Renal cortical epithelial cell (primary cell): ENCODE measurements around the gene LHX3. TPM values are rescaled to one million over a fixed set of nuclear protein-coding genes. Genes with fewer than 3 reads are reported as not detected.

Experiments used
- DNase-seq: peaks from one replicate; pipeline ENCODE4 v3.0.0-alpha.2; 2011; ENCODE audit warnings: low read depth
- total RNA-seq: library from RNA; depleted of rRNA; stranded (reverse); fragments of >200 nt; gene quantifications from 2 replicates; pipeline ENCODE4 v1.2.3, GENCODE V29; 2014

LHX3 gene
- total RNA-seq, 1 donor from 2014 or later, result not detected

DNA sequence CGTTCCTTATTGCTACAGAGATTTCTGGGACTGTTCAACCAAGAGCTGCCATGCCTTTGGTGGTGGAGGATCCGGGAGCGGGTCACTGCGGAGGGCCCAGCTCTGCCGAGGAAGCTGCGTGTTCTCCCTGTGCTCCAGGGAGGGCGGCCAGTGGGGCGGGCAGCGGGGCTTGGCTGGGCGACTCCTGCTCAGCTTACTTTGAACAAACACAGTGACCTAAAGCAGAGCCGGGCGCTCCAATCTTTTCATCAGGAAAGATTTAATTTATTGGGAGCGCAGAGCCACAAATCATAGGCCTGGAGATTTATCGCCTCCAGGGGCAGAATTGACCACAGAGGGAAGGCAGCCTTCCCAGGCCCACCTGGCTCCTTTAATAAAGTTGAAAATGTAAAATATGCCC, 27.7 kb downstream of the LHX3 start:
- no peak for DNase-seq

DNA sequence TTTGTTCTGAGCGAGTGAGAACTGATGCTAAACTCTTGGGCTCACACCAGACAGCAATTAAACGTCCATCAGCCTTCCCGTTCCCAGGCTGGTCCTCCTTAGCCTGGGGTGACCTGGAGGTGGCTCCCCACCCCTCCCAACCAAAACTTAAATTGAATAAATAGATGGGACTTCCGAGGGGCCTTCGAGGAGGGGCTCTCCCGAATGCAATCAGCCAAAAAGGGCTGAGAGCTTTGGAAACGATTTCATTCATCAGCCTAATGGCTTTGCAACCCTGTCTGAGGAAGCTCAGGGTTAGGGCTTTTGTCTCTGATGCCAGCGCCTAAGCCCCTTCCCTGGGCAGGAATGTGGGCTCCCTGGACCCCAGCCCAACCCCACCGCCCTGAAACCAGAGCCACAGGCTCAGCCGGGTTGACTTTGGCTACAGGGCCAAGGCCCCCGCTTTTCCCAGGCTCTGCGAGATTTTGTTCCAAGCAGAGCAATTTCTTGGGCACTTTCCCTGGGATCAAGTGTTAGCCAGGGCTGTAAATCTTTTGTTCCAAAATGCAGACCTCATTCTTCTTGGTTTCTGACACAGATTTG, 29.2 kb downstream of the LHX3 start:
- no peak for DNase-seq

DNA sequence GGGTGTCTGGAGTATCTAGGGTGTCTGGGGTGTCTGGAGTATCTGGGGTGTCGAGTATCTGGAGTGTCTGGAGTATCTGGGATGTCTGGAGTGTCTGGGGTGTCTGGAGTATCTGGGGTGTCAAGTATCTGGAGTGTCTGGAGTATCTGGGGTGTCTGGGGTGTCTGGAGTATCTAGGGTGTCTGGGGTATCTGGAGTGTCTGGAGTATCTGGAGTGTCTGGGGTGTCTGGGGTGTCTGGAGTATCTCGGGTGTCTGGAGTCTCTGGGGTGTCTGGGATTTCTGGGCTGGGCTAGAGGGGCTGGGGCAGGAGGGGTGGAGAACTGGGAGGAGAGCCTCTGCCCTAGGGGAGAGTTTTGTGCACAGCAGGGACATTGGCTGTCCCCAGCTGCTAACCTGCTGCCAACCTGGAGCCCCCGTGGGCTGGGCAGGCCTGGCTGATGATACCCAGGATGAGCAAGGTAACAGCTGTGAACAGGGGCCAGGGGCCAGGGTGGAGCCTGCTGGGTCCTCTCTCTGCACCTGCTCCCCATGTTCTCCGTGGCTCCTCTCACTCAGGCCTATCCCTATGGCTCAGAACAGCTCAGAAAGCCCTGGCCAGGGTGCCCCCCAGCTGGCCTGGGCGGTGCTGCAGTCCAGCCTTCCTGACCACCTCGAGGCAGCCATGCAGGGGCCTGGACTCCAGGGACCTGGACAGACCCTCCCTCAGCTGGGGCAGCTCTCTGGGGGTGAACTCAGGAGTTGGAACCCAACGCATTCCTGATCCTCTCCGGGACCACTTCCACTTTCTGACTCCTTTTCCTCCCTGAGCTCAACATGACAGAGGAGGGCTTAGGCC, 29.9 kb downstream of the LHX3 start:
- DNase-seq, result no peak

DNA sequence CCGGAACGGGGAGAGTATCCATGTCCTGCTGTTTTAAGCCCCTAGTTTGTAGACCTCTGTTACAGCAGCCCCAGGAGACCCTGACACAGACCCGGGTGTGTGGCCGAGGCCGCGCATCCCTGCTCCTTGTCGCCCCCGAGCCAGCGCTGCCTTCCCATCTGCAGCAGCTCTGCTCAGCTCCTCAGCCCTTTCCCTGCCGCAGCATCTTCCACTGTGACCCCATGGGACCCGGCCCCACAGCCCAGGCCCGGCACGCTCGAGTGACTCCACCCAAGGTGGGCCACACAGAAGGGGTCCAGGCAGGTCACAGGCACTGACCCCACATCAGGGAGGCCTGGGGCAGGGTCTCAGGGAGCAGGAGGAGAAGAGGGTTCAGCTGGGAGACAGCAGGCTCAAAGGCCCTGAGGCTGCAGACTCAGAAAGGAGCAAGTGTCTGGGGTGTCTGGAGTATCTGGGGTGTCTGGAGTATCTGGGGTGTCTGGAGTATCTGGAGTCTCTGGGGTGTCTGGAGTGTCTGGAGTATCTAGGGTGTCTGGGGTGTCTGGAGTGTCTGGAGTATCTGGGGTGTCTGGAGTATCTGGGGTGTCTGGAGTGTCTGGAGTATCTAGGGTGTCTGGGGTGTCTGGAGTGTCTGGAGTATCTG, 31.2 kb downstream of the LHX3 start:
- no peak for DNase-seq

DNA sequence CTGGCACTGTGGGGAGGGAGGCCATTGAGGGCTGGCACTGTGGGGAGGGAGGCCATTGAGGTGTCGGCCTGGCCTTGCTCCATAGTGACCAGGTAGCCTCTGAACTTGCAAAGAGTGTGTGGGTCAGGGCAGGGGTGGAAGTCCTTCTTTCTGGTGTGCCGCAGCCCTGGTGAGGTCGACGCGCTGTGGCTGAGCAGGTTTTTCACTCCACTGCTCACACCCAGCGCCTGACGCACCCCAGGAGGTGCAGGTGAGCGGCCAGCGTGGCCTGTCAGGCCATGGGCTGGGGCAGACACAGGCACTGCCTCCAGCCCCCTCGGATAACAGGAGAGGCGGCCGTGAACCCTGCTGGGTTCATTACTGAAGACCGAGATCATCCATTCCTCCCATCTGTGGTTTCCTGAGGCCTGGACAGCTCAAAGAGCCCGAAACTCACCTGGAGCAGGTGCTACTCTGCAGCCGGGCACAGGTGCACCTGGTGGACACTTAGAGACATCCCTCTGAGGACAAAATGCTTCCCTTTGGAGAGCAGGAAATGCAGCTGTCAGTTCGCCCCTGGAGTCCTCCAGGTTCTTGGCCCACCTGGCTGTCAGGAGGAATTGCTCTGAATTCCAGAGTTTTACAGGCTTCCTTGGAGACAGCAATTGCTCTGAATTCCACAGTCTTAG, 32.4 kb downstream of the LHX3 start:
- no peak for DNase-seq

DNA sequence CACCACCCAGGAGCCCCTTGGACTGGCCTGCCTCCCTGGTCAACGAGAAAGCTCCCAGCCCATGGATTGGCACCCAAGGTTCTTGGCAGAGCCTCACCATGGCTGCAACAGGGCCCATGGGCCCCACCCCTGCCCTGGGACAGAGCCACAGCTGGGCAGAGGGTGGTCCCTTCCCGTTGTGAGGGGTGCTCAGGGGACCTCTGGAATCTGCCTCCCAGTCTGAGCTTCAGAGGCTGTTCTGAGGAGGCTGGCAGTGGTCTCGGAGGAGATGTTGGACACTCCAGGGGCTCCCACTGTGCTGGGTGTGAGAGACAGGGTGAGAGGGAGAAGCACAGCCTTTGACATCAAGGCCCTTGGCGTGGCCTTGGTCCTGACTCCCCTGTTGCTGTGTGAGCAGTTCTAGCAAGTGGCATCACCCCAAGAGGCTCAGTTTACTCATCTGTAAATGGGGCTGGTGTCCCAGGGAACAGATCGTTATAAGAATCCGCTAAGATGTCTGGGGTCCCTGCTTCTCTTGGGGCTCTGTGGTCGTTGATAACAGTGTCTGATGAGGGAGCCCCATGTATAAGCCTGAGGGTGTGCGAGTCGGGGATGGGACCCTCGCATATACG, 33.0 kb downstream of the LHX3 start:
- no peak for DNase-seq

DNA sequence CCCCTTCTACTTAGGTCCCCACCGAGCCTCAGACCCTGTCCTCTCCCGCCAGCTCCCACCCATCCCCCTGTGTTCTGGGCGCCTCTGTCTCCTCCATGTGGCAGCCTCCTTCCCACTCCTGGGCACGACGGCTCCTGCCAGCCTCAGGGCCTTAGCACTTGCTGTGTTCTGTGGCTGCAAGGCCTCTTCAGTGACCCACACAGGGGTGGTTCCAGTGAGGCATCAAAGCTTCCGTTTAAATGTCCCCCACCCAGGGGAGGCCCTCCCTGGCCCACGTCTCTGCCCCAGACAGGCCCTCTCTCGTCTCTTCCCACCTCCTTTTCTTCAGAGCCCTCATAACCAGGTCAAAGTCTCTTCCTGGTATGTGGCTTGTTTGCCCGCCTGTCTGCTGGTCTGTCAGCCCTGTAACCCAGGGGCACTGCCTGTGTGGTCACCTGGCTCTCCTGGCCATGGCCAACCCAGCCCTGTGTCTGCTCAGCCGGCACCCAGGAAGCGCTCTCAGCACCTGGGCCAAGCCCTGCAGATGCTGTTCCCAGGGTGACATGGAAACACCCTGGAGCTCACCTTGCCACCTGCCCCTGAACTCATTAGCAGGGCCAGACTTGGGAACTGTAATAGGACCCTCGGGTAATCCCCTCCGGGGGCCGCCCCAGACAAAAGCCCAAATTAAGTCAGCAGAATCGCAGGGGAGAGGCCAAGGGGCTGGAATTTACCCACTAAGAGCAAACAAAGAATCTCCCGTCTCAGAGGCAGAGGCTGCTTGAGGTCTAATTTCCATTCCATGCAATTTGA, 33.7 kb downstream of the LHX3 start:
- DNase-seq, result no peak

DNA sequence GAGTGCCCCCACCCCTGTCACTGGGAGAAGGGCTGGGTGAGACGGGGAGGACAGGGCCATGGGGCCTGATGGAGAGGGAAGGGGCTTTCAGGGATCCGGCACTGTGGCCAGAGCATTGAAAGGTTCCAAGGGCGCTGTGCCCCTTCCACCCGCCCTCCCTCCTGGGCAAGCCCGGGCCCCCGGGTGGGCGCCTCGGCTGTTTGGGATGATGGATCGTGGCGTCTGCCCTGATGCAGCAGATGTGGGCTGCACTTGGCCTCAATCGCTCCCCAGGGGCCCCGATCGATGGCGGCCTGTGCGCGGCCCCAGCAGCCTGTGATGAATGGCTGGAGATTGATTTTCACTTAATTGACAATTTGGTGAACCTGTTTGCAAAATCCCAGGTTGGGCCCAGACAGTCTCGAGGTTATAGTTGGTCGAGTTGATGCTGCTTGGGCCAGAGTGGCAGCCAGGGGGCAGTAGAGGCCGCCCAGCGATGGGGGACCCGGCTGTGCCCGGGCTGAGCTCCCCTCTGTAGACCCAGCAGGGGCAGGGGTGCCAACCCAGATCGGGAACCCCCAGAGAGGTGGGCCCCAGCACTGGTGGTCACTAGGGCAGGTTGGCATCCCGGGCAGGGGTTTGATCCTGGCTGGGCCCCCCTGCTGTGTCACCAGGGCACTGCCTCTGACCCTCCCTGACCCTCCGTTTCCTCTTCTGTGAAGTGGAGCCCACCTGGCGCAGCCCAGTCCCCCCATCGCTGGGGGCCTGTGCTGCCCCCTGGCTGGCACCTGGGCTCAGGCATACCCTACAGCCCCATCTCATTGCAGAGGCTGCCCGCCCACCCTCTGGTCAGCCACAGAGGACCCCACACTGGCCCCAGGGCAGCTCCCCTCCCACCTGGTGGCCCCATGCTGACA, 34.7 kb downstream of the LHX3 start:
- DNase-seq, result no peak

DNA sequence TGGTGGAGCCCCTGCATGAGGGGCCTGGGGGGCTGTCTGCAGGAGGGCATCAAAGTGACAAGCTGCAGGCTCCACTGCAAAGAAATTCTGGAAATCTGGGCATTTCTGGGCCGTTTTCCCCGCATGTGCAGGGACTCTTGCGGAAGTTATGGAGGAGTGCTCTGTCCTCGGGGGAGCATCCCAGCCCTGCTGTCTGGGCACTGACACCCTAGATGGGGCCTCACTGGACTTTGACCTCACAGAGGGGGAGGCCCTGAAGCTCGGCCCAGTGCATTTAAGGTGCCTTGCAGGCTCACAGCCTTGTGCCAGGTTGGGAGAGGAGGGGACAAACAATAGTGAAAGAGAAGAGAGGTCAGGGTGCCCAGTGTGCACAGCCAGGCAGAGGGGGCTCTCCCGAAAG, 35.4 kb downstream of the LHX3 start:
- no peak for DNase-seq

DNA sequence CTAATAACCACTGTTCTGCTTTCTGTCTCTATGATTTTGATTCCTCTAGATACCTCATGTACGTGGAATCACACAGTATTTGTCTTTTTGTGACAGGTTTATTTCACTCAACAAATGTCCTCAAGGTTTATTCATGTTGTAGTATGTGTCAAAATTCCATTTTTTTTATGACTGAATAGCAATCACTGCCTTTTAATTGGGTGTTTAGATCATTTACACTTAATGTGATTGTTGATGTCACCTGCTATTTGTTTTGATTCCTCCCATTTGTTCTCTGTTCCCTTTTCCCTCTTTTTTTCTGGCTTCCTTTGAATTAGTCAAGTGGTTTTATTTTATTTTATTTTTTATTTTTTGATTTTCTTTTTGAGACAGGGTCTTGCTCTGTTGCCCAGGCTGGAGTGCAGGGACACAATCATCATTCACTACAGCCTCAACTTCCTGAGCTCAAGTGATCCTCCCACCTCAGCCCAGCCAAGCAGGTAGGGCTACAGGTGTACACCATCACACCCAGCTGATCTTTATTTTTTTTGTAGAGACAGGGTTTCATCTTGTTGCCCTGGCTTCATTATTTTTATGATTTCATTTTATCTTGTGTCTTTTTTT, 41.6 kb downstream of the LHX3 start:
- DNase-seq, result no peak

DNA sequence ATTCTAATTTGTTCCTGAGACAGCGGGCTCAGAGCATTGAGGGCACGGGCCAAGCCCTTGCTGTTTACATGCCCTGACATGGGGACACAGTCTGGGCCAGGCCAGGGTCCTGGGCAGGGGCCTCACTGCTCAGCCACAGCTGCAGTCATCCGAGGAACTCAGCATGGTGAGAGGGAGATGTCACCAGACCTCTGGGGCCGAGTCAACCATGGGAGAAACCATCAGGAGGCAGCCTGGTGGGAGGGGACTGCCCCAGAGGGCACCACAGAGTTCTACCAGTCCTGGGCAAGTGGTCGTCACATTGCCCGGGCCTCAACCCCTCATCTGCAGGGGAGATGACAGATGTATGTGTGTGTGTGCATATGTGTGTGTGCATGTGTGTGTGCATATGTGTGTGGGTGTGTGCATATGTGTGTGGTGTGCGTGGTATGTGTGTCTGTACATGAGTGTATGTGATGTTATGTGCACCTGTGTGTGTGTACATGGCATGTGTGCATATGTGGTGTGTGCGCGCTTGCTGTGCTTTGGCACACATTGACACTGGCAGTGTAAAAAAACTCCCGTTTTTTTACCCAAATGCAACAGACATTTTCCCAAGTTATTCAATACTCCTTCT, 43.8 kb downstream of the LHX3 start:
- no peak for DNase-seq

DNA sequence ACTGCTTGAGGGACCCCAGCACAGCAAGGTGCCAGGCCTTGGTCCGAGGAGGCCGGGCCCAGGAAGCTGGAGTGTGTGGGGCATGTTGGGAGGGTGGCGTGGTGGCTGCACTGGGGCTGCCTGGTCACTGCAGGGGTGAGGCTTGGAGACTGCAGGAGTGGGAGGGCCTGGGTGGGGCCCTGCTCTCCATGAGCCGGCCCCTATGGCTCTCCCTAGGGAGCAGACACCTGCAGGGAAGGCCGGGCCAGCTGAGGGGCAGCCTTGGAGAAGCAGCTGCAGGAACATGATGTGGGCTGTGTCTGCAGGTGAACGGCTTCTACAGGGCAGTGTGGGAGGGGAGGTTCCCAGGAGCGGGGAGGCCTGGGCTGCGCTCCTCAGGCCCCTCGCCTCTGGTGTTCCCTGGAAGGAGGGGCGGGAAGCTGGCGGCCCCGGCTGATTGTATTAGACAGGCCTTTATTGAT, 44.5 kb downstream of the LHX3 start:
- no peak for DNase-seq

DNA sequence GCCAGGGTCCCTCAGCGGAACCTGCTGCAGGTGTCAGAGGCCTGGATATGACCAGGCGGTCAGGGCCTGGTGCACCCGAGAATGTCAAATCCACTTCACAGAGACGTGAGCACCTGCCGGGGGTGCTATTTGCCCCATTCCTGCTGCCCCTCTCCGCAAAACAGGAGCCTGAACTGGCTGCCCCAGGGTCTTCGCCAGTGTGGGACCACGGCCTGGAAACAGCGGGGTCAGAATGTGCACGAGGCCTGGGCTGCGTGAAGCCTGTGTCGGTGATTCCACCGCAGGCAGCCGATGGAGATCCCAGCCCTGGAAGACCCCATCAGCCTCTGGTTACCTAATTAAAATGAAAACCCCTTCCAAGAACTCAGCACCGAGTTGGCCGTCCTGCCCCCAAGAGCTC, 45.1 kb downstream of the LHX3 start:
- DNase-seq, result no peak

DNA sequence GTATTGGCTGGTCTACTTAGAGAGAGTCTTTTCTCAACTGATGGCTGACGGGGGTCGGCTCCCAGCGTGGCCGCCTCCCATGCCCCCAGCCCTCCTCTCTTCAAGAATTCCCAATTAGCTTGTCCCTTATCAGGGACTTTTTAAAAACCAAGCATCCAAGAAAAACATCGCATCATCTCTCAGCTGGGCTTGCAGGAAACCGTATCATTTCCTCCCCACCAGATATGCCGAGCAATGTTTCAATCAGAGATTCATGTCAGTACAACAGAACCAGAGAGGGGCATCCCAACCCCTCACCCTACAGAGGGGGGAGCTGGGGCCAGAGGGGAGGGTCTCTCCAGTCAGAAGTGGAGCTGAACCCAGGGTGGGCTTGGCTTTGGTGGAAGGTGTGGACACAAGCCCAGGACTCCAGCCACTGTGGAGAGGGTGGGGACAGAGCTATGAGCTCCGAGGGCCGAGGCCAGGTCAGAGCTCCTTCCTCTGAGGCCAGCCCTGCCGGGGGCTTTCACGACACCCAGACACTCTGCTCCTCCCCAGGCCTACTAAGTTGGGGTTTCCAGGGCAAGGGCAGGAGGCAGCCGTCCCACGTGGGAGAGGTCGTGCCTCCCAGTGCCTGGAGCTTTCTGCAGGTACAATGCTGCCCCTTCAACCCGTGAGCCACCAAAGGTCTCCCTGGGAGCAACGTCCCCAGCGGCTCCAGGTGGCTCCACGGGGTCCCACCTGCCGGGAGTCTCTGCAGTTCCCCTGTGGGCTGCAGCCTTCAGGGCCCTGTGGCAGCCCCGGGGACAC, 47.3 kb downstream of the LHX3 start:
- DNase-seq, result no peak

DNA sequence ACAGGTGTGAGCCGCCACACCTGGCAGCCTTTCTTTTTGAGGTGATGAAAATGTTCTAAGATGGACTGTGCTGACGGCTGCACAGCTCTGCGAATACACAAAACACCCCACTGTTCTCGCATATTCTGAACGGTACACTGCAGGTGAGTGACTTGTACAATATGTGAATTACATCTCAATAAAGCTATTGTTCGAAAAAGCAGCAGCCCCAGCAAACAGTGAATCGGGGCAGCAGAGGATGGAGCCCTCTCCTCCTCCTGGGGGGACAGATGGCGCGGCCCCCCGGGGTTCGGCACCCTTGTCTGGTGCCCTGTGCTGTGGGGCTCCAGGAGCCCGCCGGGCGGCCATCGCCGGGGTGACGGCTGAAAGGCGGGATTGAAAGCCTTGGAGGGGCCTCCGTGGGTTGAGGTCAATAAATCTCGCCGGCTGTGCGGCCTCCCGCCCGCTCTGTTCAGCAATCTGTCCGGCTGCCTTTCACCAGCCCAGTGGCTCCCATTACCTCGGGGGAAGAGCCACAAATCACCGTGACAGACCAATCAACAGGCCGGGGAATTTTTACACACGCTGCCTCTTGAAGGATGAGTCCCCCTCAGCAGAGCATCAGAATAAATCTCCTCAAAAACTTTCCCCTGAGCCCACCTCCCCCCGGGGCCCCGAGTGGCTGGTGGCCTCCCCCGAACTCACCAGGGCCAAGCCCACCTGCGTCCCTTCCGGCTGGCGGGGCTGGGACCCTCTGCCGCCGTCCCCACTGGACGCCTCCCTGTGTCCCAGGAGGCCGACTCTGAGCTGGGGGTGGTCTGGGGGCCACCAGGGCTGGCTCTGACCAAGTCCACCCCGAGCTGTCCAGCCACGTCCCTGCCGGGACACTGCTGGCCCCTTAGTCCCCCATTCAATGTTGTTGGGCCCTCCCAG, 48.5 kb downstream of the LHX3 start:
- DNase-seq, result no peak

DNA sequence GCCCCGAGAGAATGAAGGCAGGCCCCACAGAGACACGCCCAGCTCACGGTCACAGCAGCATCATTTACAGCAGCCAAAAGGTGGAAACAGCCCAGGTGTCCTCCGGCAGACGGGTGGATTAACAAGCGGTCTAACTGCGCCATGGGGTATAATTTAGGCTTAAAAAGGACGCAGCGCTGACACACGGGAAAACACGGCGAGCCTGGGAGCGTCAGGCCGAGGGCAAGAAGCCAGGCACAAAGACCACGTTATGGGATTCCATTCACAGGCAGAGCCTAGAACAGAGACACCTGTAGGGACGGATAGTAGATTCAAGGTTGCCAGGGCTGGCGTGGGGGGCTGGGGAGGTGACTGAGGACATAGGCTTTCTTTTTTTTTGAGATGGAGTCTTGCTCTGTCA, 49.4 kb downstream of the LHX3 start:
- DNase-seq, result no peak

DNA sequence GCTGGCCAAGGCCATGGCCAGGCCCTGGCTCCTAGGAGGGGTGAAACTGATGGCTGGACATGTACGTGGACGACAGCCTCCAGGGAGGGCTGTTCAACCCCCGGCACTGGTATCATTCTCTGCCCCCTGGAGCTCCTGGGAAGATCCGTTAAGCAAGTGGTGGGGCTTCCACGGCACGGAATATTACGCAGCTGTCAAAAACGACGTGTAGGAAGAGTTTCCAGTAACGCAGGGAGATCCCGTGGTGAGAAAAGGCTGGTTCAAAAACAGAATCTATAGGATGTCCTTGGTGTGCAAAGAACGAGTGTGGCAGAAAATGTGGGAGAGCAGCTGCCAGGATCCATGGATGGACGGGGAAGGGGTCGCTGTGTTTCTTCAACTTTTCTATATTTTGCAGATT, 50.0 kb downstream of the LHX3 start:
- no peak for DNase-seq
